WERI-Rb-1 (cell line): ENCODE results near the gene RIMBP2.

Experiments
- DNase-seq: peaks from one replicate; pipeline ENCODE4 v3.0.0-alpha.2; 2020
- H3K27ac ChIP-seq: fragments of 250-450 bp; sonication (Bioruptor Pico); 2 replicates; pipeline ENCODE4 v1.5.1; 2020; ENCODE audit warnings: mild to moderate bottlenecking, moderate library complexity
- H3K27me3 ChIP-seq: fragments of 250-450 bp; sonication (Bioruptor Pico); 2 replicates; pipeline ENCODE4 v1.5.1; 2021; ENCODE audit warnings: mild to moderate bottlenecking, low read depth, moderate library complexity; ENCODE audit not compliant: insufficient read depth, severe bottlenecking
- H3K36me3 ChIP-seq: fragments of 250-450 bp; sonication (Bioruptor Pico); 2 replicates; pipeline ENCODE4 v1.5.1; 2020; ENCODE audit warnings: mild to moderate bottlenecking, moderate library complexity
- H3K4me3 ChIP-seq: 2 replicates; pipeline ENCODE4 v1.5.1; 2011; ENCODE audit warnings: low read depth, mild to moderate bottlenecking, control low read depth, low read length
- H3K9me3 ChIP-seq: fragments of 250-450 bp; sonication (Bioruptor Pico); 2 replicates; pipeline ENCODE4 v1.5.1; 2021; ENCODE audit warnings: mild to moderate bottlenecking, moderate library complexity; ENCODE audit not compliant: severe bottlenecking
- TF ChIP-seq, protein P1 (sequence below): IDR thresholded peaks from 2 replicates; pipeline ENCODE4 v1.5.1; 2011; ENCODE audit warnings: low read depth, mild to moderate bottlenecking, control low read depth, inconsistent platforms, low read length

The RIMBP2 gene

DNA sequence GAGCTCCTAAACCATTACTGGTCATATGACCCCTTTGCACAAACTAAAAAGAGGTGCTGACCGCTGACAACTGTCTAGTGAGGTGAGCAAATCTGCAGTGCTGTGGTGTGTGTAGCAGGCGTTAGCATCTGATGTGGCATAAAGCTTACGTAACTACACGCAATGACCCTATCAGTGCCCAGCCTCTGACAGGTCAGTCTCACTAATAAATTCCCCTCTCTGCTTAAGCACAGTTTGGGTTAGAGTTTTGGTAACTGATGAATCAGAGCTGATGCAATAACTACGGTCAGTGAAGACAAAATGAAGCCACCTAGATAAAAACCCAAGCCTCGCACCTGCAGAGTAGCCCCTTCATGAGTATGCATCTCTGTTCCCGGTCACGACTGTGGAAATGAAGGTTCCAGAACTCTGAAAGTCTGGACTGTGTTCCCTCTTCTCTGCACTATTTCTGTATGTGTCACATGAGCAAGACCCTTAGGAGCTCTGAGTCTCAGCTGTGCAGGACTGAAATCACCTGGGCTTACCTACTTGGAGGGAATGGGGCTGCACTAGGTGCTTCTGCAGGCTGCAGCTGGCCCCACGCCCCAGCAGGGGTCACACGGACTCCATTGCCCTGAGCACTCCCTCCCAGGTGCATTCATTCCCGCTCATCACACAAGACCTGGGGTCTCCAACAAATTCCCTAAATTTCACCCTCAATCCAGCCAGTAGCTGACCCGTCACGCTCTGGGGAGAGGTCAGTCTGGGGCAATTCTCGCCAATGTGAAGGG lies 54.4 kb downstream of the RIMBP2 start:
- no peaks in the 10 kb centered on the region for H3K27me3 ChIP-seq
- H3K9me3 ChIP-seq = peaks cover 3% of the 10 kb centered on the region
- no peak overlapping the region for H3K4me3 ChIP-seq
- no peak overlapping the region for H3K27ac ChIP-seq
- peak; percentile 43 for DNase-seq
- TF ChIP-seq, protein P1, sequence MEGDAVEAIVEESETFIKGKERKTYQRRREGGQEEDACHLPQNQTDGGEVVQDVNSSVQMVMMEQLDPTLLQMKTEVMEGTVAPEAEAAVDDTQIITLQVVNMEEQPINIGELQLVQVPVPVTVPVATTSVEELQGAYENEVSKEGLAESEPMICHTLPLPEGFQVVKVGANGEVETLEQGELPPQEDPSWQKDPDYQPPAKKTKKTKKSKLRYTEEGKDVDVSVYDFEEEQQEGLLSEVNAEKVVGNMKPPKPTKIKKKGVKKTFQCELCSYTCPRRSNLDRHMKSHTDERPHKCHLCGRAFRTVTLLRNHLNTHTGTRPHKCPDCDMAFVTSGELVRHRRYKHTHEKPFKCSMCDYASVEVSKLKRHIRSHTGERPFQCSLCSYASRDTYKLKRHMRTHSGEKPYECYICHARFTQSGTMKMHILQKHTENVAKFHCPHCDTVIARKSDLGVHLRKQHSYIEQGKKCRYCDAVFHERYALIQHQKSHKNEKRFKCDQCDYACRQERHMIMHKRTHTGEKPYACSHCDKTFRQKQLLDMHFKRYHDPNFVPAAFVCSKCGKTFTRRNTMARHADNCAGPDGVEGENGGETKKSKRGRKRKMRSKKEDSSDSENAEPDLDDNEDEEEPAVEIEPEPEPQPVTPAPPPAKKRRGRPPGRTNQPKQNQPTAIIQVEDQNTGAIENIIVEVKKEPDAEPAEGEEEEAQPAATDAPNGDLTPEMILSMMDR = peak; percentile 81
- H3K36me3 ChIP-seq = no peaks in the 10 kb centered on the region

DNA sequence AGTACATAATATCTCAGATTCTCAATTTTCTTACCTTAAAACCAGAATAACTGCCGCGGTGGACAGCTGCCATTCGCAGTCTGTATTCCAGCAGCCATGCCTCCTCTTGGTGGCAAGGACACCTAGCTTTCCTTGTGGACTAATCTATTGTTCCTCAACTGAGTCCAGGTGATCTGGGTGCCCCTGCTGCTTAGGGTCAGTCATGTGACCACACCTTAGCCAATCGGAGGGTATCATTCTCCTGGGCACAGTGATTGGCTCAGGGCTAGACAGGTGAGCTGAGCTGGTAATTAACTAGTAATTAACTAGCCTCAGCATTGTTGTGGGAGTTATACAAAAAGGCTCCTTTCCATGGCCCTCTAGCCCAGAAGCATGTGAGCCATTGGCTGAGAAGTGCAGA lies 55.0 kb downstream of the RIMBP2 start:
- no peak for DNase-seq
- no peaks in the 10 kb centered on the region for H3K27me3 ChIP-seq
- no peaks in the 10 kb centered on the region for H3K36me3 ChIP-seq
- peaks cover 3% of the 10 kb centered on the region for H3K9me3 ChIP-seq
- TF ChIP-seq, protein P1 = no peak
- H3K27ac ChIP-seq = no peak overlapping the region
- no peak overlapping the region for H3K4me3 ChIP-seq

DNA sequence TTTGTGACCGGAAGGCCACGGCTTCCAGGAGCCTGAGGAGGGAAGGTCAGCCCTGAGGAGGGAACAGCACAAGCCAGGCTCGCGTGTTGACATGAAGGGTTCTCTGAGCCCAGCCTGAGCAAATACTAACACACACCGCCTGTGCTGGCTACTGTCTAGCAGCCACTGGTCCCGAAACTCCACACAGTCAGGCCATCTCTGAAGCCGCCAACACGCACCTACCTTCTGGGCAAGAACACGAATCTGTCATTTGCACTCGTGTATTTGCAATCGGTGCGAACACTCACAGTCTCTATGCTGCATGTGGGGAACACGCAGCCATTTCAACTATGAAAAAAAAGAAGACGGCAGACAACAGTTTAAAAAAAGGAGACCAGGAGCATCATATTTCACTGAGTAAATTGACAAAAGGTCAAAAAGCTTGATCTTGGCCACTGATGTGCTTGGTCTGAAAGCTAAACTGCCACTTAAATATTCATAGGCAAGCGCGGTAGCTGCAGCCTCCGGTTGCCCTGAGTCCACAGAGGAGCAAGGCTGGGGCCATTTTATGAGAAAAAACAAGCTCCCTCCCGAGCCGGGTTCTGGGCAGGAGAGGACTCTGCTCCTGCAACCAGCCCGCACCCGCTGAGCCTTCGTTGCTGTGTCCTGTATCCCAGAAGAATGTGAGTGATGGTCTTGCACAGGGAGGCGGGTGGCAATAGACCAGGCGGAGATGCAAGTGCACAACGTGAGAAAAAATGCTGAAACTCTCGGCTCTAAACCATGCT lies 57.8 kb downstream of the RIMBP2 start:
- TF ChIP-seq, protein P1 = no peak
- H3K9me3 ChIP-seq = peaks cover 2% of the 10 kb centered on the region
- no peak overlapping the region for H3K27ac ChIP-seq
- no peak overlapping the region for H3K4me3 ChIP-seq
- no peak for DNase-seq
- H3K36me3 ChIP-seq = no peaks in the 10 kb centered on the region
- no peaks in the 10 kb centered on the region for H3K27me3 ChIP-seq

DNA sequence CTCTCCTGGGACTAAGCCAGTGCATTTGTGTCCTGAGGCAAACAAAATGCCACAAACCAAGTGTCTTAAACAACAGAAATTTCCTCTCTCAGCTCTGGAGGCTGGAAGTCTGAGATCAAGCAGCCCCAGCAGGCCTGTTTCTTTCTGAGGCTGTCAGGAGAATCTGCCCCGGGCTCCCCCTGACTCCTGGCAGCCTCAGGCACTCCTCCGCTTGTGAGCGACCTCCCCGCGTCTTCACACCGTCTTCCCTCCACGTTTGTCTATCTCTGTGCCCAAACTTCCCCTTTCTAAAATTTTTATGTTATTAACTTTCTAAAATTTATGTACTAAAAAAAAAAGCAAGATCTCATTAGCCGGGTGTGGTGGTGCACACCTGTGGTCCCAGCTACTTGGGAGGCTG lies 59.7 kb downstream of the RIMBP2 start:
- H3K27me3 ChIP-seq = no peaks in the 10 kb centered on the region
- peaks cover 2% of the 10 kb centered on the region for H3K9me3 ChIP-seq

DNA sequence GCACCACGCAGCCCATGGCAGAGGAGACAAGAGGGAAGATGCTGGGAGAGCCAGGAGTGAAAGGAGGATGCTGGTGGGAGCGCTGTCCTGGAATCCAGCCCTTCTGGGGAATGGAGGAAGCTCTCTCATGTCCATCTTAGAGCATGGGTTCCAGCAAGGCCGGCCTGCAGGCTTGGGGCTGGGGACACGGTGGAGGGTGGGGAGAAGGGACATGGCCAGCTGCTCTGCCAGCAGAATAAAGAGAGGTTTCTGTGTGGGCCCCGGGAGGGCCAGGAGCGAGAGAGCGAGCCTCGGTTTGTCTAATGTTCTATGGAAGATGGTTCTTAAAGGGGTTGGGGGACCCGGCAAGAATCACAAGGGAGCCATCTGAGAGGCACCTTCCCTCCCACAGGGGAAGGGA lies 60.2 kb downstream of the RIMBP2 start:
- no peaks in the 10 kb centered on the region for H3K27me3 ChIP-seq
- TF ChIP-seq, protein P1 = no peak
- H3K9me3 ChIP-seq = peaks cover 2% of the 10 kb centered on the region
- H3K36me3 ChIP-seq = no peaks in the 10 kb centered on the region
- no peak for DNase-seq
- H3K4me3 ChIP-seq = no peak overlapping the region
- H3K27ac ChIP-seq = no peak overlapping the region

More for the DNA sequence above, 59.7 kb downstream of the RIMBP2 start:
- DNase-seq = no peak
- Histone ChIP-seq H3K4me3 (no peak overlapping the region), H3K36me3 (no peaks in the 10 kb centered on the region), H3K27ac (no peak overlapping the region)
- TF ChIP-seq, protein P1 = no peak
